ENCODE results near the gene CDC40. TPM values are rescaled to one million over a fixed set of nuclear protein-coding genes. Genes with fewer than 3 reads are reported as not detected.
A peak's percentile ranks its signal among the peaks of the same experiment; 100 is the strongest.

The CDC40 gene
- total and polyA plus RNA-seq, 10 of the 15 experiments (the other 5 are each of a cell fraction or from before 2014, with no cell fraction given) = 20.1 to 35.5 (median 26.1) TPM

DNA sequence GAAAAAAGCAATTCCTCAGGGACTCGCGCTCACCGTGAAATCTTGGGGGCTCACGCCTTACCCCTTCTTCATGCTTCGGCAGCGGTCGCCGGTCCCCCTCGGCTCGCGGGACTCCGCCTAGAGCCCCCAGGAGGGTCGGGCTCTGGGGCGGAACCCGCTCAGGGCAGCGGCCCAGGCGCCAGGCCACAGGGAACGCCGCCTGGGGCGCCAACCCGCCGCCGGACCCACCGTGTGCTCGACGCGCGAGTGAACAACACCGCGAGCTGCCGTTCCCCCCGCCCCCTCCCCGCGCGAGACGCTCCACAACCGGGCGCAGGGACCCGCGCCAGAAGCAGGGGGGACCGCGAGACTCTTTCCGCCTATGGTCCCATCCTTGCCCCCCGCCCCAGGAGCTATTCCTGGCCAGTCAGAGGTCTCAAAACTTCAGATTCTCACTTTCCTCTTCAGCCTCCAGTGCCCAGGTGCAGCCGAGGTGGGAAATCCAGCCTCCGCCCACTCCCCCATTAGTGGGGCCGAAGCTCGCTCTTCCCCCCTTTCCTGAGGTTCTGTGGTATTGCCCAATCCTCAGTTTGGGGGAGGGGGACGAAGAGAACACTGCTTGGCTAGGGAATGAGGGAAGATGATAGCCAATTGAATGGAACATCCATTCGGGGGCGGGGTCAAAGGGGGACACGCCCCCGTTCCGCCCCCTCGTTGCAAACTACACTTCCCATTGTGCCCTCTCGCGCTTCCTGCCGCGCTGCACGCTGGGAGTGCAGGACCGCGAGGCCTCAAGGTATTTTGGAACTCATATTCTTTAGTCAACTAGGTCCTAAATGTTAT lies 610 bp upstream of the CDC40 start, which contains the start of gene WASF1 (continued):
- TF ChIP-seq, protein P1, sequence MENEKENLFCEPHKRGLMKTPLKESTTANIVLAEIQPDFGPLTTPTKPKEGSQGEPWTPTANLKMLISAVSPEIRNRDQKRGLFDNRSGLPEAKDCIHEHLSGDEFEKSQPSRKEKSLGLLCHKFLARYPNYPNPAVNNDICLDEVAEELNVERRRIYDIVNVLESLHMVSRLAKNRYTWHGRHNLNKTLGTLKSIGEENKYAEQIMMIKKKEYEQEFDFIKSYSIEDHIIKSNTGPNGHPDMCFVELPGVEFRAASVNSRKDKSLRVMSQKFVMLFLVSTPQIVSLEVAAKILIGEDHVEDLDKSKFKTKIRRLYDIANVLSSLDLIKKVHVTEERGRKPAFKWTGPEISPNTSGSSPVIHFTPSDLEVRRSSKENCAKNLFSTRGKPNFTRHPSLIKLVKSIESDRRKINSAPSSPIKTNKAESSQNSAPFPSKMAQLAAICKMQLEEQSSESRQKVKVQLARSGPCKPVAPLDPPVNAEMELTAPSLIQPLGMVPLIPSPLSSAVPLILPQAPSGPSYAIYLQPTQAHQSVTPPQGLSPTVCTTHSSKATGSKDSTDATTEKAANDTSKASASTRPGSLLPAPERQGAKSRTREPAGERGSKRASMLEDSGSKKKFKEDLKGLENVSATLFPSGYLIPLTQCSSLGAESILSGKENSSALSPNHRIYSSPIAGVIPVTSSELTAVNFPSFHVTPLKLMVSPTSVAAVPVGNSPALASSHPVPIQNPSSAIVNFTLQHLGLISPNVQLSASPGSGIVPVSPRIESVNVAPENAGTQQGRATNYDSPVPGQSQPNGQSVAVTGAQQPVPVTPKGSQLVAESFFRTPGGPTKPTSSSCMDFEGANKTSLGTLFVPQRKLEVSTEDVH (IDR thresholded peaks at IDR 0.05; ENCODE audit: low read depth, partially characterized antibody) = no peak

DNA sequence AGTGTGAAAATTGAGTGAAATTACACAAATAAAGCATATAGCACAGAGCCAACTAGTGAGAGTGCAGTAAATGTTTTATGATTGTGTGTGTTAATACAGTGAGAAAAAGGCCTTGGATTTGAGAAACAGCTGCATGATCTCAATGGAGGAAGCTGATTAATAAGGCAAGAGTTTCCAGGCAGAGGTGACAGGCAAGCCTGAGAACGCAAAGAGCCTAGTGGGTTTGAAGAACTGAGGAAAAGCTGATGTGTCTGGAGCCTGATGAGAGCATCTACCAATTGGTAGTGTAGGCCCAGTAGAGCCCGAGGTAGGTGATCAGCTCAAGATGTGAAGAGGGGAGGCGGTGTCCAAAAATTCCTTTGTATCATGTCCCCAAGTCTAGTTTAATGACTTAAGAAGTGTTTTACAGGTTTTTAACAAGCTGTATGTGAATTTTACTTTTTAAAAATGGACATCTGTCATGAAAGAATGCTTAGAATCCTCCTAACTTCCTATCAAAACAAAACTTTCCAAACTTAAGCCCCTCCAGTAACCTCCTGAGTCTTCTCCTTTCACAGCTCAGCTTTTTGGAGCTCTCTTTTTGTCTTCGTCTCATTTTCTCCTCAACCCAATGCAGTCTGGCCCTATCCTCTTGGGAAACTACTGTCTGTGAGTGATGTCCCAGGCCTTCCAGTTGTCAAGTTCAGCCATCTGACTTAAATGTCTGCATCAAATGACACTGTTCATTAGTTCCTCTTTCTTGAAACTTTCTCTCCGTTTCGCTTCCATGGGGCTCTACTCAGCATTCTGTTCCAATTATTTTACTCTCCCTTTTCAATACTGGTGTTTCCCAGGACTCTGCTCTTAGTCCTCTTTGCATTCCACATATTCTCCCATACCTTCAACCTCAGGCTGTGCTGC lies 1.2 kb downstream of the CDC40 start:
- Histone ChIP-seq H3K9ac (ENCODE audit: control insufficient read depth, insufficient read depth, low read length) (peak overlapping the region; percentile 80), H4K20me1 (ENCODE audit: control insufficient read depth, insufficient read depth) (no peaks in the 10 kb centered on the region), H3K9me3 (replicated peaks; ENCODE audit: control insufficient read depth, insufficient read depth, low read length) (no peaks in the 10 kb centered on the region), H3K36me3 (ENCODE audit: control insufficient read depth in 2 of 2, insufficient read depth in 2 of 2, low read length in 1 of 2) (no peaks in the 10 kb centered on the region; a peak in 1 of 4 replicates), H3K27ac (ENCODE audit: control insufficient read depth, insufficient read depth) (peak overlapping the region; percentile 77), H2AFZ (ENCODE audit: control insufficient read depth, low read depth, low read length) (no peak overlapping the region), H3K4me2 (ENCODE audit: control insufficient read depth, insufficient read depth) (peak overlapping the region; percentile 89), H3K27me3 (replicated peaks in 1 of 2; ENCODE audit: control insufficient read depth in 2 of 2, insufficient read depth in 2 of 2, low read length in 1 of 2) (no peaks in the 10 kb centered on the region), H3K4me1 (ENCODE audit: control insufficient read depth, insufficient read depth, low read length) (peaks cover 3% of the 10 kb centered on the region), H3K4me3 (peak overlapping the region; percentile 78), H3K79me2 (ENCODE audit: control insufficient read depth, insufficient read depth, low read length) (peaks cover 58% of the 10 kb centered on the region)
- ChIA-PET POLR2A (interaction anchor here (0.5 to 1.9 kb wide), 4 partner anchors 16 to 373 kb away, joined by 4 to 6 read pairs (median 4); no protein-coding TSS in a partner anchor), SMC1A (ENCODE audit: uncharacterized antibody, unreplicated experiment) (interaction anchor here (0.6 to 1.9 kb wide), 8 partner anchors 8 to 184 kb away, joined by 3 to 11 read pairs (median 4); no protein-coding TSS in a partner anchor), CTCF (interaction anchor here (1.0 to 1.4 kb wide), 6 partner anchors 24 to 681 kb away, joined by 3 to 8 read pairs (median 3); no protein-coding TSS in a partner anchor), RAD21 (ENCODE audit: unreplicated experiment) (interaction anchor here (0.9 to 1.1 kb wide), 2 partner anchors 24 to 52 kb away, joined by 3 to 12 read pairs; no protein-coding TSS in a partner anchor)
- no peak for DNase-seq (ENCODE audit: low read depth, low spot score)
- peak; percentile 42 for ATAC-seq
- intact Hi-C loops (cut with micrococcal nuclease; ENCODE audit: unreplicated experiment) (loop anchor here (5.0 to 10.0 kb wide), 3 partner anchors 139 to 707 kb away; partner anchors contain the start of genes AK9 and FIG4), in situ Hi-C loops (cut with MboI) (no loop called here)
- FAIRE-seq = peak; percentile 69
- 18% methylated on average over 6 of the region's 6 CpGs for WGBS (ENCODE audit: insufficient coverage, insufficient replicate concordance, low lambda C conversion rate, missing lambda C conversion rate)
- BruUV-seq (replicated peaks) = no TSS peak
- 0 out of 2 replicates have a peak, but pooled peaks have one; percentile 9 for TF ChIP-seq IKZF1 (conservative IDR thresholded peaks at IDR 0.05)
- no peak for TF ChIP-seq POLR2AphosphoS2 (IDR thresholded peaks at IDR 0.05; ENCODE audit: low read depth, low read length)
- 0 out of 2 replicates have a peak, but pooled peaks have one; percentile 29 for TF ChIP-seq NBN (IDR thresholded peaks at IDR 0.05)
- no peak for TF ChIP-seq EGR1 (IDR thresholded peaks at IDR 0.05; ENCODE audit: borderline replicate concordance in 1 of 2, low read depth in 2 of 2, low read length in 2 of 2)
- TF ChIP-seq, protein P2, sequence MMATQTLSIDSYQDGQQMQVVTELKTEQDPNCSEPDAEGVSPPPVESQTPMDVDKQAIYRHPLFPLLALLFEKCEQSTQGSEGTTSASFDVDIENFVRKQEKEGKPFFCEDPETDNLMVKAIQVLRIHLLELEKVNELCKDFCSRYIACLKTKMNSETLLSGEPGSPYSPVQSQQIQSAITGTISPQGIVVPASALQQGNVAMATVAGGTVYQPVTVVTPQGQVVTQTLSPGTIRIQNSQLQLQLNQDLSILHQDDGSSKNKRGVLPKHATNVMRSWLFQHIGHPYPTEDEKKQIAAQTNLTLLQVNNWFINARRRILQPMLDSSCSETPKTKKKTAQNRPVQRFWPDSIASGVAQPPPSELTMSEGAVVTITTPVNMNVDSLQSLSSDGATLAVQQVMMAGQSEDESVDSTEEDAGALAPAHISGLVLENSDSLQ (IDR thresholded peaks at IDR 0.05) = peak; percentile 61; the same call in 1 of the 2 replicates
- TF ChIP-seq, protein P3, sequence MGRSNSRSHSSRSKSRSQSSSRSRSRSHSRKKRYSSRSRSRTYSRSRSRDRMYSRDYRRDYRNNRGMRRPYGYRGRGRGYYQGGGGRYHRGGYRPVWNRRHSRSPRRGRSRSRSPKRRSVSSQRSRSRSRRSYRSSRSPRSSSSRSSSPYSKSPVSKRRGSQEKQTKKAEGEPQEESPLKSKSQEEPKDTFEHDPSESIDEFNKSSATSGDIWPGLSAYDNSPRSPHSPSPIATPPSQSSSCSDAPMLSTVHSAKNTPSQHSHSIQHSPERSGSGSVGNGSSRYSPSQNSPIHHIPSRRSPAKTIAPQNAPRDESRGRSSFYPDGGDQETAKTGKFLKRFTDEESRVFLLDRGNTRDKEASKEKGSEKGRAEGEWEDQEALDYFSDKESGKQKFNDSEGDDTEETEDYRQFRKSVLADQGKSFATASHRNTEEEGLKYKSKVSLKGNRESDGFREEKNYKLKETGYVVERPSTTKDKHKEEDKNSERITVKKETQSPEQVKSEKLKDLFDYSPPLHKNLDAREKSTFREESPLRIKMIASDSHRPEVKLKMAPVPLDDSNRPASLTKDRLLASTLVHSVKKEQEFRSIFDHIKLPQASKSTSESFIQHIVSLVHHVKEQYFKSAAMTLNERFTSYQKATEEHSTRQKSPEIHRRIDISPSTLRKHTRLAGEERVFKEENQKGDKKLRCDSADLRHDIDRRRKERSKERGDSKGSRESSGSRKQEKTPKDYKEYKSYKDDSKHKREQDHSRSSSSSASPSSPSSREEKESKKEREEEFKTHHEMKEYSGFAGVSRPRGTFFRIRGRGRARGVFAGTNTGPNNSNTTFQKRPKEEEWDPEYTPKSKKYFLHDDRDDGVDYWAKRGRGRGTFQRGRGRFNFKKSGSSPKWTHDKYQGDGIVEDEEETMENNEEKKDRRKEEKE (IDR thresholded peaks at IDR 0.05) = no peak
- no peak for TF ChIP-seq CREM (IDR thresholded peaks at IDR 0.05; ENCODE audit: low read depth)
- TF ChIP-seq SREBF1 (IDR thresholded peaks at IDR 0.05; ENCODE audit: low read length) = no peak
- TF ChIP-seq CHD1 (IDR thresholded peaks at IDR 0.05; ENCODE audit: low read depth, low read length) = no peak
- no peak for TF ChIP-seq NRF1 (conservative IDR thresholded peaks at IDR 0.05; ENCODE audit: low read depth, low read length)
- TF ChIP-seq WRNIP1 (IDR thresholded peaks at IDR 0.05; ENCODE audit: borderline replicate concordance, low read depth, low read length) = no peak
